Germinal center (tissue), 1 donor: Measurements from ENCODE around the gene MPRIP.
"Not testable (repeated sequence)": the region's sequence is repeated elsewhere in the genome, so short reads cannot be mapped to it uniquely, and the experiment has no call there.

Experiments
- DNase-seq: peaks from one replicate; pipeline ENCODE4 v3.0.0; 2012; ENCODE audit warnings: mixed read lengths, low spot score

The MPRIP gene

DNA sequence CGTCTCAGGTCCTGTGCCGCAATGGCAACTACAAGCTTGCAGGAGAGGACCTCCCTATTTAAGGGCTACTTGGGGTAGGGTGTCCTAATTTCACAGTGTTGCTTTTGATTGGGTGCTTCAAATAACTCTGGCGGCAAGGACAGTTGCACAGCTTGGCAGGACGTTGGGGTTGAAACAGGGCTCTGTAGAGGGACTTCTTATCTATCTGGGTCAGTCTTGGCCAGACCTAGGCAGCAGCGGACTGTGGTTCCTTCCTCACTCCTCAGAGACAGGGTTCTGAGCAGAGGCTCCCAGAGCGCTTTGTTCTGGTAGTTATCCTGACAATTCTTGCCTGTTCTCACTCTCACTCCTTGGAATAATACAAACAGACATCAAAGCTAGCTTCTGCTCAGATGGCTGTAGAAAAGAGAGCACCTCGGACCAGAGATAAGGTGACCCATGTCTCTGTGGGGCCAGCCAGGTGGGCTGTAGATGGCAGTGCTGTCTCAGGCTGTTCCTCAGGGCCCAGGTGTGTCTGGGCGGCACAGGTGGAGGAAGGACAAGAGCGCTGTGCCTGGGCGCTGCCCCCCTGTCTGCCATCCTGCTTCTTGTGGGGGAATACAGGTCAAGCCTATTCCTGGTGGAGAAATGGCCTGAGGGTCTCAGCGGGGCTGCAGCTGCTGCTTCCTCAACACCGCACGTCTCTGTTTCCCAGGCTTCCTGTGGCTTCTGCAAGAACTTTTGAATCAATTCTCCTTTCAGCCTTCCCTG, 102.8 kb downstream of the MPRIP start:
- DNase-seq = no peak

DNA sequence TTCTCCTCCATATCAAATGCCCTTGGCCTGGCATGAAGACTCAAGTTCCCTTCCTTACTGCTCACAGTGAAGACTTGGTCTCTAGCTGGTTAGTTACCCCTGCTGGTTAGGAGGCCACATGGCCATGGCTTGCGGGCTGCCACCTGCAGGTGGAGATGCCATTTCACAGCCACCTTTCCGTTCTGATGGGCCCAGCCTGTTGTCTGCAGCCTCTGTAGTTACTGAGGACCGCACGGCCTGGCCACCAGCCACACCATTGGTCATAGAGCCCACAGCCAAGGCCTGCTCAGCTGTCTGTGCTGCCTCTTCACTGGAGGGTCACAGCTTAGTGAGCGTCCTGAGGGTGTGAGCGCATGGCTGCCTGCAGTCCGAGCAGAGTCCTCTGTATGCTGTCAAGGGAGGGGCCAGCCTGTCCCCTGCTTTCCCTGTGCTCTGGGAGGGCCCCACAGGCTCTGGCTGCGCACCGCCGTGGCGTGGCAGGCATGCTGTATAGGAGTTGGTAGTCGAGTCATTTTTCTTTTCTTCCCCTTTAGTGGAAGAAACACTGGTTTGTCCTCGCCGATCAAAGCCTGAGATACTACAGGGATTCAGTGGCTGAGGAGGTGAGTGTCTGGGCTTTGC, 104.6 kb downstream of the MPRIP start:
- peak; percentile 35 for DNase-seq

DNA sequence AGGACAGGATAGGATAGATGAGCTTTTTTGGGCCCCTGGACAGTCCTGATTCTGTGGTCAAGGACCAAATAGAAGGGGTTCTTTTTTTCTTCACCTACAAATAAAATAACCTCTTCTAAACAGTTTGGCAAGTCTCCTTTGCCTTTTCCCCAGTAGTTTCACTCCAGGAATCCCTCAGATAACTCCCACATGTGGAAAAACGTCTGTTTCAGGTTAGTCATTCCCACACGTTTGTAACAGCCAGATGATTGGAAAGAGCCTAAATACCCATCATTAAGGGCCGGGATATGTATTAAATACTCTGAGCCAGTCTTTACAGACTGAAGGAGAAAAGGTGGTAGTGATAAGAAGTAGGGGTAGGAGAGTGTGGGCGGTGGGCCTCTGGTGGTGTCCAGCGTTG, 105.6 kb downstream of the MPRIP start:
- no peak for DNase-seq

DNA sequence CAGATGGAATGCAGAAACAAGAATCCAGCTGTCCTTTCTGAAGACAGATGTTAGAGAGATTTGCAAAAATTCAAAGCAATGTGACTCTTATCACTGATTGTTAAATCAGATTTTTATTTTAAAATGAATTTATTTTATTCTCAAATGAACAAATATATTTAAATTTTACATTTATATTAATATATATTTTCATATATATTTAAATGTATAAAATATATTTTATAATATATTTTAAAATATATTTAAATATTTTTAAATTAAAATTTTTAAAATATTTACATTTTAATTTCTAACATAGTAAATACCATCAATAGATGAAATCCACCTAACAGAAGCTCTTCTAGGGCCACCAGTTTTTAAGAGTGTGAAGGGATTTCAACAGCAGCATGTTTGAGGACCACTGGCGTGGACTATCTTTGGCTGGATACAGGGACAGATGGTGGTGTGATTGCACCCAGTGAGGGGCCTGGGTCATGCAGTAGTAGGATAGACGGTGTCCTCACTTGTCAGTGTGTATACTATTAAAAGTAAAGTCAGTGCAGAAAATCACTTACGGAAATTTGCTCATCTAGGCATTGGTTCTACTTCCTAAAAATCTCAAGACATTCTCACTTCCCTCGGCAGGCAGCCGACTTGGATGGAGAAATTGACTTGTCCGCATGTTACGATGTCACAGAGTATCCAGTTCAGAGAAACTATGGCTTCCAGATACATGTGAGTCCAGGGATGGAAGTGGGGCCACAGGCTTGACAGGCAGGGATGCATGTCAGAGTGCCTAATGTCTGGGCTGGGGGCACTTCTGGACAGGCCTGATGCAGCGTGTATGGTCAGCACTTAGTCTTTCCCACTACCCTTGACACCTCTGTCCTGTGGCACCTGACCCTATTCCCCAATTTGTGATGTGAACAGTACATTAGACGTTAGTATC, 107.5 kb downstream of the MPRIP start:
- DNase-seq = no peak

DNA sequence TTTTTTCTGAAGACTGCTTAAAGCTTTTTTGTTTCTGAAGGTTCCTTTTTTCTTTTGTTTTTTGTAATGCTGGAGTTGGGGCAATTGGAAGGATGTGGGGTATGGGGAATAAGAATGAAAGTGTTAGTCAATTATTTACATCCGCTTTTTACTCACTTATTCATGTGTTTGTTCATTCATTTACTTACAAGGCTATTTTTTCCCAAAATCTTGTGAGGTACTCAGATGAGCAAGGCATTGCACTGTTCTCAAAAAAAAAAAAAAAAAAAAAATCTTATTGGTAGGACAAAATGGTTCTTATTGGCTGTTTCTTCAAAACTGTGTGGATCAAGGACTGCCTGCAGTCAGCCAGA, 108.2 kb downstream of the MPRIP start:
- DNase-seq = no peak

DNA sequence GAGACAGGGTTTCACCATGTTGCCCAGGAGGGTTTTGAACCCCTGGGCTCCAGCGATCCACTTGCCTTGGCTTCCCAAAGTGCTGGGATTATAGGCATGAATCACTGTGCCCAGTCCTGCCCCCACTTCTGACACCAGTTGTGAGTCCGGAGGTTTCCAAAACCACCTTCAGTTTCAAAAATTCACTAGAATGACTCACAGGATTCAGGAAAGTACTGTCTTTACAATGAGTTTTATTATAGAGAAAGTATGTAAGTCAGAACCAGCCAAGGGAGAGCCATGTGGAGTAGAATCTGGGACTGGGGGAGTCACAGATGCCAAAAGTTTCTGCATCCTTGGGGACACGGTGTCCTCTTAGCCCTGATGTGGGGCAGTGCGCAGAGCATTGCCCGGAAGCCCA, 108.8 kb downstream of the MPRIP start:
- DNase-seq = no peak

DNA sequence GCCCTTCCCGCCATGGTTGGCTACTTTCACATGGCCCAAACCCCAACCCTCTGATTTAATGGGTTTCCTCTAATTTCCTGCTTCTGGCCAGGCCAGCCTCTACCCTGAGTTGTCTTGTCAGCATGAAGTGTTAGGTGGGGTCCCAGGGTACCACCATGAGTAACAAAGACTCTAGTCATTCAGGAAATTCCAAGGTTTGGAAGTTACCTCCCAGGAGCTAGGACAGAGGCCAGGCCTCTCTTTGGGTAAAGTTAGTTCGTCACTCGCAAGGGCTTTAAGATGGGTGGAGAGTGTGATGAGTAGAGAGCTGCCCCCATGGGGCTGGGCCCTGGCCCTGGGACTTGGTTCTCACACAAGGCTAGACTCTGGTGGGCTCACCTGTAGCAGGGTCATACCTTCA, 109.3 kb downstream of the MPRIP start:
- no peak for DNase-seq

DNA sequence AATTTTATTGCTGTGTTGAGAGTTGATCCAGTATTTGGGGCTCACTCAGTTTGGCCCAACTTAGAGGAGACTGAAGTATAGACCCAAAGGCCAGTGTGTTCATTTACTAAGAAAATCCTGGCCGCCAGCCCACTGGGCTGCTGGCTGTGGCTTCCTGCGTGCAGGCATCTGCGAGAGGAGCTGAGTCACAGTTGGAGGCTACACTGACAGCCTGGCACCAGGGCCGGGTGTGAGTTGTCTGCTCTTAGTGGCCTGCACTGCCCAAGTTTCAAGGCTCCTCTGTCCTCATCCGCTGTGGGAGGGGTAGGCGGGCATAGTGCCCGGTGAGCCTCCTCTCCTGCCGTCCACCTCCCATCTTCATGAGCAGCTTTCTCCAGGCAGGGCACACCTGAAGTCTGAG, 109.7 kb downstream of the MPRIP start:
- DNase-seq = no peak

DNA sequence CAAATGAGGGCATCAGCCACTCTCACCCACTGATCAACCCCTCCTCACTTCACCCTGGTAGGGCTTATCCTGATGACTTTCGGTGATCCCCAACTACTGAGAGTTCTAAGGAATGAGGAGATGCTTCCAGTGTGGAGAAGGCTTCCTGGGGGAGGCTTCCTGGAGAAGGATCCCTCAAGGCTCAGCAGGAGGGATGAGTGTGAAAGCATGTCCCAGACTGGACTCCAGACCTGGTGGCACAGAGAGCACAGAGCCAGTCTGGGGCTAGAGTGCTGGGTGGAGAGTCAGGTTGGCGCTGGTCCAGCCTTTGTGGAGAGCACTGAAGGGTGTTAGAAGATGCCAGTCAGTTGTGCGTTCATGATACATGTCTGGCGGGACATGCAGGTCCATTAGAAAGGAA, 110.1 kb downstream of the MPRIP start:
- no peak for DNase-seq

DNA sequence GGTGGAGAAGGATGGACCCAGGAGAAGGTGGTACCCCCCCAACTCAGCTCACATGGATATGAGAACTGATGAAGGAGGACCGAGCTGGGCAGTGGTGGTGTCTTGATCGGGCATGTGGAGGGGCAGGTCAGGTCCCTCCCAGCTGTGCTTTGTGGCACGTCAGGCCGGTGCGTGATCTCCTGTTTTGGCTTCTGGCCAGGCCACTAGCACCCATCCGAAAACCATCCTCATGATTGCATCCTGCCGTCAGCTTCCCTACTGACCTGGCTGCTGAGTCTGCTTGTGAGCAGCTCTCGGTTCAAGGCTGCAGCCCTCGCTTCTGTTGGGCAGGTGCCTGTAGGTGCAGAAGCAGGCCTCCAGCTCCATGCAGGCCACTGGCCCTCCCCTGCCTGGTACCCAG, 110.8 kb downstream of the MPRIP start:
- no peak for DNase-seq

DNA sequence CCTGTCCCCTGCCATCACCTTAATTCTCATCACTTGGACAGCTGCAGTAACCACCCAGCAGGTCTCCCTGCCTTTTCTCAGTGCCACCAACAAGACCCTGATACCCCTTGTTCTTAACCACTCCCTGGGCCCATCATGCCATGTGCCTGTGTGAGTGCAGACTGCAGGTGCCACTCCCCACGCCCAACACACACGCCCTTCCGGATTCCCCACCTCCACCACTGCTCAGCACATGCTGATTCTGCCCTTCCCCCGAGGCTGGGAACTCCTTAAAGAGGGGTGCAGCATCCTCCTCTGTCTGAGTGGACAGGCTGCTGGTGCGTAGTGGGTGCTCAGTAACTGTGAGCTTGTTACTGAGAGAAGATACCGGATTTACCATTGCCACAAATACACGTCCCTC, 111.5 kb downstream of the MPRIP start:
- no peak for DNase-seq

DNA sequence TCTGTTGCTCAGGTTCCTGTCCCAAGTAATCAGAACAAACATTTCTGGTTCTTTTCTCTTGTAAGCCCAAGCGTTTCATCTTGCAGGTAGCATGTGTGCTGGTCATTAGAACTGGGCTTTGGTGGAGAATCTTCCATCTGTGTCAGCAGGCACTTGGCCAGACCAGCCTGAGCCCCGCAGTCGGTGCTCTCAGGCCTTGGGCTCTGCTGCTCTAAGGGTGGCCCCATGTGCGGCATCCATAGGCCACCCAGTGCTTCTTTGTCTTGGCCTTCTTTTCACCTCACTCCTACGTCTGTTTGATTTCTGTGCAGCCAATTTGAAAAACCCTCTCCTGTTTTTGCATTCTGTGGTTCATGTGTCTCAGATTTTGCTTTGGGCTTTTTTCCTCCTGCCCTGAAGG, 112.3 kb downstream of the MPRIP start:
- DNase-seq = no peak

DNA sequence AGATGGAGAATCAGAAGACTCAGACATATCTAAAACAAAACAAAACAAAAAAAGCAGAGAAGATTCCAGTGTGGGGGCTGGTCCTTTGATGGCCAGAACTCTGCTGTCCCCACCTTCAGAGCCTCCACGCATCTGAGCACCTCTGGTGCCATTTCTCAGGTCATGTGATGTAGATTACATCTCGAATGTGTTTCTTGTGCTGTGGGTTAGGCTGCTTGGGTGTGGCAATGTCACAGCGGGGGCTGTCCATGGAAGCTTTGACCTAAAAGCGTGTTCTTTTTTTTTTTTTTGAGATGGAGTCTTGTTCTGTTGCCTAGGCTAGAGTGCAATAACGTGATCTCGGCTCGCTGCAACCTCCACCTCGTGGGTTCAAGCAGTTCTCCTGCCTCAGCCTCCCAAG, 112.7 kb downstream of the MPRIP start:
- no peak for DNase-seq

DNA sequence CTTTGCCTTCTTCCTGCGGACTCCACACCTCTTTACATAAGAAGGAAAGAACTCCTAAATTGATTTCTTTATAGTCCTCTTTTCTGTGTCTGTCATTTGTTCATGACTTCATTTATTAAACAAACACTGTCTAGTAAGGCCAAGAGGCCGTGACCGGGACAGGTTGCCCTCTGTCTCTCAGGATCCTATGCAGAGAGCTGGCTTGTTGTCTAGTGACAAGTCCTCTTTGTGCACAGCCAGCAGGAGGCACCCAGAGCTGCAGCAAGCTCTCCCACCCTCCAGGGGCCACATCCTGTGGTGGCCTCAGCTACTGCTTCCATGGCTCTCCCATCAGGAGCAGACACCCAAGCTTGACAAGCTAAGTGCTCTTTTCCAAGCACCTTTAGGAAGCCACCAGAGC, 113.3 kb downstream of the MPRIP start:
- DNase-seq = no peak

DNA sequence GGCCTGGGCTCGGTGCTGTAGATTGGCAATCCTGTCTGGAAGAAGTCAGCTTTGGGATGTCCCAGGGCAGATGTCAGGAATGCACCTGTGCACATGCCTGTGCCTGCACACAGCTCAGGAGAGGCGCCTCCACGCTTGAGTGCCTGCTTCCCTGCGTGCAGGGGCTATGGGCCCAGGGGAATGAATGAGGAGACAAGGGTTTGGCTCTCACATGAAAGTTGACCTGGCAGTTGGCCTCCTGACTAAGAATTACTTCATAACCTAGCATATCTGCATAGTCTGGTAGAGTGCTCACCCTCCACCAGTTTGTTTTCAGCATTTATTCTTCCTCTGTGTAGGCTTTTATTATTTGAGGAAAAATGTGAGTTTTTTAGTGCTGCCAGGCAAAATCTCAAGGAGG, 113.8 kb downstream of the MPRIP start:
- DNase-seq = no peak

DNA sequence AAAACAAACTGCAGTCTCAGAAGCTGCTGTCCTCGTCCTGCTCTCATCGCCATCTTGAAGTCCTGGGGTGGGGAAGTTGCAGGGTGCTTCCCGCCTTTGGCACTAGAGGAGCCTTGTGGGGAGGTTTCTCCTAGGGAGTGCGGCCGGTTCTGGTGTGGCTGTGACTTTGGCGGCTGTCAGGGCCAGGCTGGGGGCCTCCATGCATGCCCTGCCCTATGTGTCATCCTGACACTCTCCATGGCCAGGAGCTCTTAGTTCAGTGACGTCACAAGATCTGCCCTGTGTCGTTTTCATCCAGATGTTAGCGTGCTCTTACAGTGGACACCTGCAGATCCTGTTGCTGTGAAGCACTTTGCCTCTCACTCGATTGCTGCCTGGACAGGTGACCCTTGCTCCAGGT, 114.3 kb downstream of the MPRIP start:
- DNase-seq = no peak

DNA sequence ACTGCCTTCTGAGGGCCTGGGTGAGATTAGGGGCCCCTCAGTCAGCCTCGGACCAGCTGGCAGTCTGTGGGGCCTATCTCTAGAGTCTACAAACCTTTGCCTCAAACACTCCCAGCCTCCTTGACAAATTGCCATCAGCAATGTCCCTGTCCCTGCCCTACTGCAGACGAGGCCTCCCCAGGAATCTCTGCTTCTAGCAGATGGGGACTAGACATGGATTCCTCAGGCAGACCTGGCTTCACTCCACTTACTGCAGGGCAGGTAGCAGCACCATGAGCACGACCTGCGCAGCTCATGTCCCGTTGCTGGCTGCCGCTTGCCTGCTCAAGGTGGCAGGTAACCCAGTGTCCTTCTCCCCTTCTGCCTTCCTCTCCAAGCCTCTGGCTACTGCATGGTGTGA, 114.8 kb downstream of the MPRIP start:
- no peak for DNase-seq

DNA sequence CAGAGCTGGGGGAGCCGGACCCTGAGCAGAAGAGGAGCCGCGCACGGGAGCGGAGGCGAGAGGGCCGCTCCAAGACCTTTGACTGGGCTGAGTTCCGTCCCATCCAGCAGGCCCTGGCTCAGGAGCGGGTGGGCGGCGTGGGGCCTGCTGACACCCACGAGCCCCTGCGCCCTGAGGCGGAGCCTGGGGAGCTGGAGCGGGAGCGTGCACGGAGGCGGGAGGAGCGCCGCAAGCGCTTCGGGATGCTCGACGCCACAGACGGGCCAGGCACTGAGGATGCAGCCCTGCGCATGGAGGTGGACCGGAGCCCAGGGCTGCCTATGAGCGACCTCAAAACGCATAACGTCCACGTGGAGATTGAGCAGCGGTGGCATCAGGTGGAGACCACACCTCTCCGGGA, 116.2 kb downstream of the MPRIP start:
- DNase-seq = not testable (repeated sequence)

DNA sequence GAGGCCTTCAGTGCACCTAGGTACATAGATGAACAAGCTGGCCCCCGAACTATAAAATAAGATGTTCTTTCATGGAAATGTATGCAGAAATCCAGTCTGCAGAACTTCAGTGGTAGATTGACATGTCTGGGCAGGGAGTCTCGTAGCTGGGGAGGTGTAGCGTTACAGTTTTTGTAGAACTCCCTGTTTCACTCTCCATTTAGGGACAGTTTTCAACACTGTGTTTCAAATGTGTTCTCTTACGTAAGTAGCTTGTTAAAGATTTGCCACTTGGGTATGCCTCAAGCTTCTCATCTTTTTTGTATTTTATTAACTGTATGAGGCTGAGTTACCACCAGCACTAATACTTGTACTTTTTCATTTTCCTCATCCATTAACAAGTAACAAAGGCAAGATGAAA, 117.3 kb downstream of the MPRIP start:
- no peak for DNase-seq

DNA sequence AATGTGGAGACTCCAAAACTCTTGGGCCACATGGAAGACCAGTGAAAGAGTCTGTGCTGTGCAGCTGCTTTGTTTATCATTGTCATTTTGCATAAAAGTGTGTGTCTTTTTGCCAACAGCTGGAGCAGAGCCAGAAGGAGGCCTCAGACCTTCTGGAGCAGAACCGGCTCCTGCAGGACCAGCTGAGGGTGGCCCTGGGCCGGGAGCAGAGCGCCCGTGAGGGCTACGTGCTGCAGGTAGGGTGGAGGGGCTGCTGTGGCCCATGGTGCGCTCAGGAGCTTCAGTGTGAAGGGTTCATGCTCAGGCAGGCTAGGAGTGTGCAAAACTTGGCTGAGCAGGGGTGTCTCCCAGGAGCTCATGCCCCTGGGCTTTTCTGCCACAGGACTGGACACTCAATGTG, 118.9 kb downstream of the MPRIP start:
- no peak for DNase-seq

DNA sequence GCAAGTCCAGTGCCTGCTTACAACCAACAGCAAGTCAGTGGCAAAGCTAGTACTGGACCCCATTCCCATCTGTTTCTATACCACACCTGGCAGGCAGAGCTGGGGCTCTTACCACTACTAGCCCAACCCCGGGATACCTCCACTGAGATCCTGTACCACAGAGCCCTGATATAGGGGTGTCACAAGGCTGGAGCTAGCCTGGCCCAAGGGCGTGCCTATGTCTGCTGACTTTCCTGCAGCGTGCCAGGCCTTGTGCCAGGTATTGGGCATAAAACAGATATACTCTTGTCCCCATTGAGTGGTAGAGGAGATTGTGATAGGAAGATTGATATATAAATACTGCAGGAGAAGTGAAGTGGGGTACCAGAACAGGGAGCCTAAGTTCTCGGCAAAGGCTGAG, 119.5 kb downstream of the MPRIP start:
- DNase-seq = no peak

DNA sequence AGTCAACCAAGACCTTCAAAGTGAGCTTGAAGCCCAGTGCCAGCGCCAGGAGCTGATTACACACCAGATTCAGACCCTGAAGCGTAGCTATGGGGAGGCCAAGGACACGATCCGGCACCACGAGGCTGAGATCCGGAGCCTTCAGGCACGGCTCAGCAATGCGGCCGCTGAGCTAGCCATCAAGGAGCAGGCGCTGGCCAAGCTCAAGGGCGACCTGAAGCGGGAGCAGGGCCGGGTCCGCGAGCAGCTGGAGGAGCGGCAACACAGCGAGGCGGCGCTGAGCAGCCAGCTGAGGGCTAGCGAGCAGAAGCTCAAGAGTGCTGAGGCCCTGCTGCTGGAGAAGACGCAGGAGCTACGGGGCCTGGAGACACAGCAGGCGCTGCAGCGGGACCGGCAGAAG, 121.9 kb downstream of the MPRIP start:
- no peak for DNase-seq

DNA sequence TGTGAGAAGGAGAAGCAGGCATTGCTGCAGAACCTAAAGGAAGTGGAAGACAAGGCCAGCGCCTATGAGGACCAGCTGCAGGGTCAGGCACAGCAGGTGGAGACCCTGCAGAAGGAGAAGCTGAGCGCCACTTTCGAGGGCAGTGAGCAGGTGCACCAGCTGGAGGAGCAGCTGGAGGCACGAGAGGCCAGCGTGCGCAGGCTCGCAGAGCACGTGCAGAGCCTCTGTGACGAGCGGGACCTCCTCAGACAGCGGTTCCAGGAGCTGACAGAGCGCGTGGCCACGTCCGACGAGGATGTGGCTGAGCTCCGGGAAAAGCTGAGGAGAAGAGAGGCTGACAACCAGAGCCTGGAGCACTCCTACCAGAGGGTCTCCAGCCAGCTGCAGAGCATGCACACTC, 122.4 kb downstream of the MPRIP start:
- no peak for DNase-seq
